Lower lobe of right lung (tissue), 2 donors: ENCODE measurements around the gene SPATA32. TPM values are rescaled to one million over a fixed set of nuclear protein-coding genes. Genes with fewer than 3 reads are reported as not detected.

Experiments
- ATAC-seq, 2 donors: fragments of 200-7000 bp; cut with Tn5 transposase; one replicate each; pipeline ENCODE4 v1.9.1; 2020 to 2022; ENCODE audit warnings: mild to moderate bottlenecking in 2 of 2, moderate library complexity in 2 of 2
- DNase-seq: peaks from one replicate; pipeline ENCODE4 v3.0.0-alpha.2; 2020
- H3K27ac ChIP-seq: fragments of 200-600 bp; one replicate; pipeline ENCODE4 v1.8.0; 2022
- H3K27me3 ChIP-seq: fragments of 200-600 bp; one replicate; pipeline ENCODE4 v1.8.0; 2022; ENCODE audit warnings: low read depth
- H3K36me3 ChIP-seq: fragments of 200-600 bp; one replicate; pipeline ENCODE4 v1.8.0; 2022; ENCODE audit warnings: mild to moderate bottlenecking
- H3K4me1 ChIP-seq: fragments of 200-600 bp; one replicate; pipeline ENCODE4 v1.8.0; 2022
- H3K4me3 ChIP-seq: fragments of 200-600 bp; one replicate; pipeline ENCODE4 v1.8.0; 2022; ENCODE audit warnings: mild to moderate bottlenecking
- H3K9me3 ChIP-seq: fragments of 200-600 bp; one replicate; pipeline ENCODE4 v1.8.0; 2022
- CTCF ChIP-seq: fragments of 200-600 bp; IDR thresholded peaks from one replicate; pipeline ENCODE4 v1.8.0; 2022; ENCODE audit warnings: antibody characterized with exemption, mild to moderate bottlenecking
- intact Hi-C: fragments of 100-400 bp; cut with DNase I; formaldehyde crosslinking; loops from one replicate; pipeline ENCODE4 v1.11.0; 2022
- total RNA-seq: library from RNA; stranded (reverse); fragmentation: NEBNext Ultra II Directional; extraction: Animal tissue kit (Norgen Biotek cat#: 25700); gene quantifications from one replicate; pipeline ENCODE4 v1.2.1, GENCODE V29; 2021
- donor health status: DM: no; HTN: yes; CAD: no; lungs with severe emphysema.

Gene SPATA32
- total RNA-seq, 1 donor from 2014 or later = not detected

- H3K27me3 ChIP-seq = no peaks in the 10 kb centered on the region
- no peaks in the 10 kb centered on the region for H3K9me3 ChIP-seq
- peaks cover 77% of the 10 kb centered on the region for H3K36me3 ChIP-seq
- TF ChIP-seq CTCF = no peak
- no peak overlapping the region for H3K27ac ChIP-seq
- peaks cover 27% of the 10 kb centered on the region for H3K4me1 ChIP-seq
- no peak for ATAC-seq
- DNase-seq = no peak
- H3K4me3 ChIP-seq = no peak overlapping the region
- intact Hi-C loops = no loop called here
Observed at GRCh38 chr17:45243750-45244149, 18.1 kb downstream of the SPATA32 start.

- Histone ChIP-seq H3K36me3 (peaks cover 92% of the 10 kb centered on the region), H3K4me1 (peaks cover 21% of the 10 kb centered on the region), H3K9me3 (no peaks in the 10 kb centered on the region), H3K27ac (no peak overlapping the region), H3K4me3 (peak overlapping the region; percentile 48), H3K27me3 (no peaks in the 10 kb centered on the region)
- no peak for ATAC-seq
- intact Hi-C loops = no loop called here
- no peak for DNase-seq
- TF ChIP-seq CTCF = no peak
Observed at GRCh38 chr17:45242029-45242414, 19.9 kb downstream of the SPATA32 start.

- peak; percentile 64 to 82 for ATAC-seq
- Histone ChIP-seq H3K4me3 (peak overlapping the region; percentile 48), H3K4me1 (peaks cover 16% of the 10 kb centered on the region), H3K27me3 (no peaks in the 10 kb centered on the region), H3K9me3 (no peaks in the 10 kb centered on the region), H3K36me3 (peaks cover 94% of the 10 kb centered on the region), H3K27ac (no peak overlapping the region)
- DNase-seq = peak; percentile 79
- intact Hi-C loops = no loop called here
- TF ChIP-seq CTCF = no peak
Observed at GRCh38 chr17:45241328-45242028, 20.4 kb downstream of the SPATA32 start.

GRCh38 chr17:45240905-45241327, 21.0 kb downstream of the SPATA32 start:
- intact Hi-C loops = no loop called here
- H3K27me3 ChIP-seq = no peaks in the 10 kb centered on the region
- H3K4me3 ChIP-seq = peak overlapping the region; percentile 48
- H3K4me1 ChIP-seq = peaks cover 13% of the 10 kb centered on the region
- no peak for TF ChIP-seq CTCF
- ATAC-seq (peak in 1 of 2 donors; percentile 13), DNase-seq (no peak)
- no peaks in the 10 kb centered on the region for H3K9me3 ChIP-seq
- peaks cover 93% of the 10 kb centered on the region for H3K36me3 ChIP-seq
- H3K27ac ChIP-seq = no peak overlapping the region

GRCh38 chr17:45238155-45238774, 23.6 kb downstream of the SPATA32 start:
- H3K4me1 ChIP-seq = peaks cover 13% of the 10 kb centered on the region
- intact Hi-C loops = no loop called here
- peaks cover 76% of the 10 kb centered on the region for H3K36me3 ChIP-seq
- no peak for TF ChIP-seq CTCF
- DNase-seq (no peak), ATAC-seq (no peak)
- no peaks in the 10 kb centered on the region for H3K9me3 ChIP-seq
- H3K27me3 ChIP-seq = no peaks in the 10 kb centered on the region
- no peak overlapping the region for H3K4me3 ChIP-seq
- no peak overlapping the region for H3K27ac ChIP-seq
